HL-60/S4 treated with retinoic acid at 250 ng/mL for 4 days and 3 days (cell line): ENCODE data around the gene SIAE.

Experiments
- in situ Hi-C: fragments of 300-500 bp; cut with MboI; formaldehyde crosslinking; loops from 2 replicates; pipeline ENCODE4 v1.7.0; 2022; ENCODE audit warnings: low sequenced_read_pairs

SIAE gene

GRCh38 chr11:124673333-124674167, at the start of gene SIAE, which contains the start of gene SPA17:
SIAE (minus strand) TSS chr11:124673739; CDS start chr11:124673708, 31 bp downstream.
SPA17 (plus strand) TSS chr11:124673904; CDS start chr11:124675265, 1,361 bp downstream.
- in situ Hi-C loops = loop anchor here (25.0 kb wide), 1 partner anchor 89 kb away; the partner anchor contains the start of genes ESAM and VSIG2

GRCh38 chr11:124722176-124722575, 48.6 kb upstream of the SIAE start:
- in situ Hi-C loops = no loop called here

DNA sequence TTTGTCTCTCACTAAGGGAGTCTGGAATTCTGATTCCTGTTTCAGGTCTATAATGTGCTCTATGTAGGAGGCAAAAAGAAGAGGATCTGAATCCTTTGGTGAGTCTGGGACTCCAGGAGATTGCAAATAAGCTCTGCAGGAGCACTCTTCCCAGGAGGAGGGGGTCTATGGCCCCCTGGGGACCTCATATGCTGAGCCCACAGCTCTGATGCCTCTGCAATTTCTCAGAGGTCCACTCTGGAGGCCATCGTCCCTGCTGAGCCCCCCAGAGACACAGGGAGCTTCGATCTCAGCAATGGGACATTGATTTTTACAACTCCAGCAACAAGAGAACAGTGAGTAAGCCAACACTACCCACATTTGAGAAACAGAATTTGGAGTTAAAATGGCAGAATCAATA, 46.0 kb upstream of the SIAE start:
- in situ Hi-C loops = no loop called here

DNA sequence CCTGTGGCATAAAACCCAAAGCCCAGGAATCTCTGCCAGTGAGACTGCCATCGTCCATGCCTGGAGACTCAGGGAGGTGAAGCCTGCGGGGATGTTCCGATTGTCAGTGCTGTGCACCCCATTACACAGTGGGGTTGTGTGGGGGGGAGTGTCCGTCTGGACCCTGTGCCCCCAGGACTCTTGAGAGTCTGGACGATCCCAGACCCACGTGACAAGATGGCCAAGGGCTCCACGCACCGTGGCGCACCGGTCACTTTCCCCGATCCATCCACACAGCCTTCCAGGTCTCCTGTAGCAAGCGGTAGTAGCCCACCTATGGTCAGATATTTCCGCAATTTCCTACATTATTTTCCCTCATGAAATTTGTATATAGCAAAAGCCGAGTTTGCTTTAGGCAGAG, 45.3 kb upstream of the SIAE start:
- in situ Hi-C loops = no loop called here

GRCh38 chr11:124717786-124718651, 44.5 kb upstream of the SIAE start:
- in situ Hi-C loops = no loop called here

DNA sequence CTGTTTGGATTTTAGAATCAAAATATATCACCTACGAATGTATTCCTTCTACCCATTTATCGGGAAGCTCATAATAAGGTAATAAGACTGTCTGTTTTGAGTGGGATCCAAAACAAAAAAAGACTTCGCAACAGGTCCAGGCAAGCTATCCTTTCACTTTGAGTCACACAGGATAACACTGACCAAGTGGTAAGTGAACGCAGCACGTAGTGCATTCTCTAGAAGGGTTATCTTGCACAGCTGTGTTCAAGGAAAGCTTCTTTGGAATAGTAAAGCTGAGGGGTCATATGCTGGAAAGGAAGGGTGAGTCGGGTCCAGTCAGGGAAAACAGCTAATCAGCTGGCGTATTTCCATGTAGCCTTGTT, 43.9 kb upstream of the SIAE start:
- in situ Hi-C loops = no loop called here

GRCh38 chr11:124716591-124716990, 43.1 kb upstream of the SIAE start:
- in situ Hi-C loops = no loop called here

DNA sequence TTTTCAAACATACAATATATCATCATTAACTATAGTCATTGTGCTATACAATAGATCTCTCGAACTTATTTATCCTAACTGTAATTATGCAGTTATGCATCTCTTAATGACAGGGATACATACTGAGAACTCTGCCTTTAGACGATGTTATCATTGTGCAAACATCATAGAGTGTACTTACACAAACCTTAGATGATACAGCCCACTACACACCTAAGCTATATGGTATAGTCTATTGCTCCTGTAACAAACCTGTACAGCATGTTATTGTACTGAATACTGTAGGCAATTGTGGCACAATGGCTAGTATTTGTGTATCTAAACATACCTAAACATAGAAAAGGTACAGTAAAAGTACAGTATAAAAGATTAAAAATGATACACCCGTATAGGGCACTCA, 38.9 kb upstream of the SIAE start:
- in situ Hi-C loops = no loop called here

DNA sequence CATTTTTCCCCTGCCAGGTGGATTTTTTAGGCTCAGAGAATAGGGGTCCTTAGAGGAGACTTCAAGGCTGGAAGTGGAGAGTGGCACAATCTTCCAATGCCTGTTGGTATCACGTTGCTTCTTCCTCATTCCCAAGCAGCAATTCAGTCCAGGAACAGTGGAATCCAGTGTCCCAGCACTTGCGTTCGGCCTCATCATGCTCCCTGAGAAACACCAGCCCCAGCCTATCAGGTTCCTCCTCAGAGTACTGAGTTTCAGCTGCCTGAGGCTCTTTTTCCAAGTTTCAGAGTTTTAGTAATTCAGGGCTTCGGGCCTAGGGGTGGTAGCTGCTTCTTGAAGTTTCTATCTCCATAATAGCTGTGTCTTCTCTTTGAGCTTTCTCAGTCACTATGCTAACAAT, 34.3 kb upstream of the SIAE start:
- in situ Hi-C loops = no loop called here

DNA sequence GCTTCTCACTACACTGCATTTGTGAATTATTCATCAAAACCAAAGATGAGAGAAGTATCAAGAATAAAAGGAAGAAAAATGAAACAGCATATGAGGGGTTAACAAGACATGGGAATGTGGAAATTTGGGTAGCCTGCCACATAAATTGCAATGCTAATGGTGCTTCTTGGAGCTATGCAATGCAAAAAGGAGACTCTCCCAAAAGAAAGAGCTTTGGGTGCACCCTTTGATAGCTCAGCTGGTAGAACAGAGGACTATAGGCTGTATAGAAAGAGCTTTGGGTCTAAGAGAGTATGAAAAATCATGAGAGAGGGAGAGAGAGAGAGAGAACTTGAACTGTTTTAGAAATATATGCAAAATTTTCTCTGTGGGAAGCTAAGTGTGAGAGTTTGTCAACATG, 26.5 kb upstream of the SIAE start:
- in situ Hi-C loops = no loop called here

DNA sequence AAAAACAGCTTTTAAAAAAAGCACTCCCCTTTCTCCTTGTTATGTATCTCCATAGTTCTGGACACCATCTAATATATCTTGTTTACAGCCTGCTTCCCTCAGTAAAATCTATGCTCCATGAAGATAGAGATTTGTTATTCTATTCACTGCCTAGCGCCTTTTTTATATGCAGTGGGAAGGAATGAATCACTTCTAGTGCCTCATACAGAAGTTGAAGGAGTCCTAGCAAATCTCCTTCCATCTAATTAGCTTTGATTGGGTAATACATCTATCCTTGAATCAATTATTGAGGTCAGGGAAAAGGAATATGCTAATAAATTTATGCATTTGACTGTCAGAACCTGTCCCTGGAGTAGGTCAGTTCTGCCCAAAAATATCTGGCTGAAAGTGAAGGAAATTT, 26.0 kb upstream of the SIAE start:
- in situ Hi-C loops = no loop called here

DNA sequence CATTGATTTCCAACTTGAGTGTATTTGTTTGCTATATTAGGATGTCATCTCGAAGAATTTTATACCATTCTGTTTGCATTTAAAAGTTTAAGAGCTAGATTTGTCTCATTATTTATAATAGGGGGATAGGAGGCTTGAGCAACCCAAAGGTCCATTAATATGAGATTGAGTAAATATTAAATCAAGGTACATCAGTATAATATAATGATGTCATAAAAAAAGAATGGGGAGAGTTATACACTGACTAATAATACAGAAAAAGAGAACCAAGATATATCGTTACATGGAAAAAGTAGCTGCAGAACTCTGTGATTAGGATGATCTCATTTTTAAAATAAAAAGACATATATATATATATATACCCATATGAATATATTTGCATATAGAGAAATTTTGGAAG, 19.6 kb upstream of the SIAE start:
- in situ Hi-C loops = no loop called here

GRCh38 chr11:124682443-124682842, 8.9 kb upstream of the SIAE start:
- in situ Hi-C loops = no loop called here

DNA sequence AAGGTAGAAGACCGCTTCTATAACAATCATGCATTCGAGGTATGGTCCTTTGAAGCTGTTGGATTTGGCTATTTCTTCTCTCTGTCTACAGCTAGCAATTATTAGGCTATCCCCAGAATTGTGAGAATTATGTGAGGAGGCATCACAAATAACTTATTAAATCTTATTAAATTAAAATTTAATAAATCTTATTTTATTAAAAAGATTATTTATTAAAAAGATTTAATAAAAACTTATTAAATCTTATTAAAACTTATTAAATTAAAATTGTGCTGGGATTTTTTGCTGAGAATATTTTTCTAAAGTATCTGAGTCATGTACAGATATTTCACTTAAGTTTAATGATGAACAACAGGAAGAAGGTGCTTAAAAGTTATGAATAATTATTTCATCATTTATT, 7.9 kb upstream of the SIAE start:
- in situ Hi-C loops = no loop called here

DNA sequence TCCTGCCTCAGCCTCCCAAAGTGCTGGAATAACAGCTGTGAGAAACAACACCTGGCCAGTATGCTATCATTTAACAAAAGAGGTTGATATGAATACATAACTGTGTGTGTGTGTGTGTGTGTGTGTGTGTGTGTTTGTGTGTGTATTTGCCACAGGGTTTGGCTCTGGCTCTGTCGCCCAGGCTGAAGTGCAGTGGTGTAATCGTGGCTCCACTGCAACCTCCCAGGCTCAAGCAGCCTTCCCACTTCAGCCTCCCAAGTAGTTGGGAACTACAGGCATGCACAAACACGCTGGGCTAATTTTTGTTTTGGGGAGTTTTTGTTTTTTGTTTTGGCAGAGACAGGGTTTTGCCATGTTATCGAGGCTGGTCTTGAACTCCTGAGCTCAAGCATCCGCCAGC, 4.9 kb upstream of the SIAE start:
- in situ Hi-C loops = no loop called here

GRCh38 chr11:124676386-124676785, 2.8 kb upstream of the SIAE start:
- in situ Hi-C loops = no loop called here

GRCh38 chr11:124674571-124674970, 1.0 kb upstream of the SIAE start:
- in situ Hi-C loops = loop anchor here (25.0 kb wide), 1 partner anchor 88 kb away; the partner anchor contains the start of genes ESAM and VSIG2

- in situ Hi-C loops = loop anchor here (25.0 kb wide), 1 partner anchor 88 kb away; the partner anchor contains the start of genes ESAM and VSIG2
These were observed 604 bp upstream of the SIAE start for GRCh38 chr11:124674168-124674517.

DNA sequence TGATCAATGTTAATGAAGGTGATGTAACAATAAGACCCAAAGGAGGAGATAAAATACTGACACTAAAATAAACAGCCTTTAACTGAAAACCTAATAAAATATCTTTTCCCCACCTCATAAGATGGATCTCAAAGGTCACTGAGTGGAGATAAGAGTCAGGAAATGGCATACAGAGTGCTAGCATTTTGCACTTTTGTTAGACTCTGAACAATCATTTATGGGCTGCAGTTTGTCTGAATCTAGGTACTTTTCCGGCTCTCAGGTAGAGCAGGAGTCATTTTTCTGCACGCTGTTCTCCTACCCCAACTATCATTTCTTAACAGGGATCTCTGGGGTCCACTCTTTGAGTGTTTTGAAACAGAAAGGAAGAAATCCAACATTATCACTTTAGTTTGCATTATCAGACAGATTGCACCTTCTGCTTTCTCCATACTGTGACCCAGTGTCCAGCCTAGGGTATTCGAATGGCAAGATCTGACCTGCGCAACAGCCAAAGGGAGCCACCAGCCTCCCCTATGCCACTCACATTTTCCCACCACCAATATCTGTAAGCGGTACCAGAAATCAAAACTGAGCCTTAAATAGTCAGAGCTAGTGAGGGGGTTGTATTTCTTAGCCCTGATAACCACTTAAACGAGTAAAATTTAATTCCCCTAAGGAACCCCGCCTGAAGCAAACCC, 863 bp downstream of the SIAE start:
- in situ Hi-C loops = loop anchor here (25.0 kb wide), 1 partner anchor 90 kb away; the partner anchor contains the start of genes ESAM and VSIG2

- in situ Hi-C loops = loop anchor here (25.0 kb wide), 1 partner anchor 92 kb away; the partner anchor contains the start of genes ESAM and VSIG2
These were observed 2.8 kb downstream of the SIAE start for GRCh38 chr11:124670732-124671131.

DNA sequence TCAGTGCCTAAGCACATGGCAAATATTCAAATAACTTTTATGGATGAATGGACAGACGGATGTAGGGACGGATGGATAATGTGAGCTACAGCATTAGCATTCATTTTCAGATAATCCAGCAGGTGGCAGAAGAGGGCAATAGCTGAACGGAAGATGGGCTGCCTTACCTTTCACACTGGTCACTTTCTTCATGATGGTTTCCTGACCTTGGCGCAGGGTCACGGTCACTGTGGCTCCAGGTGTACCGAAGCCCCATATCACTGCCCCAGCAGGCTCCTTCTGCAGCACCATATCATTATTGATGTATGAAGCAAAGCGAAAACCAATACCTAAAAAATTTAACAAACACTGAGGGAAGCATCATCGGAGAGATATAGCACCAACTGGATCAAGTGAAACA, 4.3 kb downstream of the SIAE start:
- in situ Hi-C loops = loop anchor here (25.0 kb wide), 1 partner anchor 93 kb away; the partner anchor contains the start of genes ESAM and VSIG2
